Endothelial cell of umbilical vein (primary cell): ENCODE results near the gene KCNH8. TPM values are rescaled to one million over a fixed set of nuclear protein-coding genes. Genes with fewer than 3 reads are reported as not detected.

ENCODE experiments used
- BruUV-seq: library from RNA; stranded (reverse); fragments of 400-500 nt; replicated peaks from 2 replicates; lab custom pipeline; 2021; lab: Mats Ljungman, UMichigan
- CTCF ChIA-PET: fragments of 300-600, 350-600 bp; sonication (Branson Sonifier 250); formaldehyde crosslinking; loops from one replicate; lab custom pipeline; 2021; ENCODE audit warnings: antibody characterized with exemption, inconsistent platforms; lab: Charles Lee
- POLR2A ChIA-PET: fragments of 300-600, 350-600 bp; sonication (Branson Sonifier 250); formaldehyde crosslinking; loops from one replicate; lab custom pipeline; 2021; ENCODE audit warnings: antibody characterized with exemption, inconsistent platforms; lab: Charles Lee
- DNase-seq: peaks from one replicate; pipeline ENCODE4 v3.0.0-alpha.2; 2011; ENCODE audit warnings: low read depth, low spot score
- FAIRE-seq: peaks from 2 replicates; lab custom pipeline; 2011; peaks lifted over from hg19 to GRCh38; lab: Jason Lieb, UNC
- H2AFZ ChIP-seq: 2 replicates; pipeline ENCODE4 v1.6.0; 2012; ENCODE audit warnings: low read depth, low read length, control low read depth, inconsistent platforms
- H3K27ac ChIP-seq: 2 replicates; pipeline ENCODE4 v1.5.1; 2011; ENCODE audit warnings: low read depth, mild to moderate bottlenecking, control low read depth, low read length, moderate library complexity; ENCODE audit not compliant: insufficient read depth
- H3K27me3 ChIP-seq, 2 experiments: 2 replicates each; pipeline versions ENCODE4 v1.6.0 to v1.6.1; 2011; ENCODE audit warnings: low read length in 2 of 2, mixed read lengths in 1 of 2; ENCODE audit not compliant: control insufficient read depth in 2 of 2, insufficient read depth in 2 of 2
- H3K36me3 ChIP-seq, 2 experiments: 2 replicates in 1 of 2; 3 replicates in 1 of 2; pipeline ENCODE4 v1.5.1; 2011; ENCODE audit warnings: low read length in 2 of 2, mild to moderate bottlenecking in 1 of 2, moderate library complexity in 1 of 2; ENCODE audit not compliant: control insufficient read depth in 2 of 2, insufficient read depth in 2 of 2; ENCODE audit errors: extremely low read depth in 1 of 2
- H3K4me1 ChIP-seq: 3 replicates; pipeline ENCODE4 v1.5.1; 2011; ENCODE audit warnings: mild to moderate bottlenecking, low read length; ENCODE audit not compliant: control insufficient read depth, insufficient read depth; ENCODE audit errors: extremely low read depth
- H3K4me2 ChIP-seq: 2 replicates; pipeline ENCODE4 v1.6.1; 2011; ENCODE audit warnings: low read length, control low read depth, mixed read lengths; ENCODE audit not compliant: insufficient read depth
- H3K4me3 ChIP-seq, 3 experiments: fragments of 200-600 bp in 1 of 3; sonication (generic), shearing (Covaris generic) in 1 of 3; replicated peaks in 1 of 3; 2 replicates each; pipeline ENCODE4 v1.5.1; 2011 to 2016; ENCODE audit warnings: control low read depth in 3 of 3, low read length in 3 of 3, mild to moderate bottlenecking in 2 of 3, inconsistent platforms in 1 of 3, low read depth in 1 of 3, moderate library complexity in 1 of 3; ENCODE audit not compliant: insufficient read depth in 1 of 3
- H3K79me2 ChIP-seq: 2 replicates; pipeline ENCODE4 v1.6.0; 2012; ENCODE audit warnings: low read length, inconsistent platforms; ENCODE audit not compliant: control insufficient read depth, insufficient read depth
- H3K9ac ChIP-seq: replicated peaks from 2 replicates; pipeline ENCODE3; 2011; ENCODE audit warnings: low read length, control low read depth; ENCODE audit not compliant: insufficient read depth; ENCODE audit errors: extremely low read depth
- H3K9me1 ChIP-seq: replicated peaks from 3 replicates; pipeline ENCODE4 v1.6.0; 2011; ENCODE audit warnings: mild to moderate bottlenecking, low read length; ENCODE audit not compliant: control insufficient read depth, insufficient read depth; ENCODE audit errors: extremely low read depth
- H3K9me3 ChIP-seq: replicated peaks from 2 replicates; pipeline ENCODE4 v1.5.1; 2012; ENCODE audit warnings: low read length, inconsistent platforms; ENCODE audit not compliant: control insufficient read depth, insufficient read depth
- H4K20me1 ChIP-seq: replicated peaks from 2 replicates; pipeline ENCODE3; 2011; ENCODE audit warnings: mild to moderate bottlenecking, low read length; ENCODE audit not compliant: control insufficient read depth, insufficient read depth; ENCODE audit errors: extremely low read depth
- CTCF ChIP-seq, 2 donors: IDR thresholded peaks; 1 replicate in 1 of 2; 2 replicates in 1 of 2; pipeline ENCODE4 v1.5.1; 2011; ENCODE audit warnings: low read length in 2 of 2, mild to moderate bottlenecking in 2 of 2, moderate library complexity in 2 of 2, control low read depth in 1 of 2, inconsistent platforms in 1 of 2, low read depth in 1 of 2; ENCODE audit not compliant: insufficient read depth in 1 of 2; ENCODE audit errors: extremely low read depth in 1 of 2
- EZH2 ChIP-seq: IDR thresholded peaks from 2 replicates; pipeline ENCODE4 v1.6.1; 2012; ENCODE audit warnings: borderline replicate concordance, low read depth, mild to moderate bottlenecking, moderate library complexity, low read length, inconsistent platforms; ENCODE audit not compliant: severe bottlenecking
- FOS ChIP-seq: IDR thresholded peaks from 2 replicates; pipeline ENCODE4 v1.6.1; 2011; ENCODE audit warnings: mild to moderate bottlenecking, low read length, moderate library complexity, borderline replicate concordance; ENCODE audit not compliant: insufficient read depth
- GATA2 ChIP-seq: IDR thresholded peaks from 2 replicates; pipeline ENCODE4 v1.7.0; 2011; ENCODE audit warnings: low read depth, mild to moderate bottlenecking, moderate library complexity, mixed read lengths, low read length; ENCODE audit not compliant: insufficient read length, insufficient read depth
- MAX ChIP-seq: IDR thresholded peaks from 2 replicates; pipeline ENCODE4 v1.6.1; 2011; ENCODE audit not compliant: insufficient read depth, insufficient read length
- POLR2AphosphoS5 ChIP-seq: IDR thresholded peaks from 2 replicates; pipeline ENCODE4 v1.6.1; 2012; ENCODE audit warnings: low read depth, mild to moderate bottlenecking, control low read depth, low read length, moderate library complexity; ENCODE audit not compliant: insufficient read depth
- dilution Hi-C: fragments of 300-500 bp; cut with MboI; formaldehyde crosslinking; loops from one replicate; pipeline ENCODE4 v1.15.0; 2019; ENCODE audit warnings: low sequenced_read_pairs; ENCODE audit not compliant: extremely low pct_ligation_motif_present
- intact Hi-C: fragments of 100-400 bp; cut with micrococcal nuclease; formaldehyde crosslinking; loops from one replicate; pipeline ENCODE4 v1.10.0; 2022
- polyA plus RNA-seq, 4 experiments: library from polyadenylated mRNA; depleted of rRNA in 3 of 4; stranded (reverse) in 3 of 4; unstranded in 1 of 4; fragments of >200 nt; gene quantifications; 2 replicates each; pipeline versions ENCODE4 v1.2.1 to v1.2.3, GENCODE V29; 2011 to 2012; ENCODE audit warnings: missing spikeins in 1 of 4
- total RNA-seq: library from RNA; stranded (reverse); gene quantifications from 2 replicates; pipeline ENCODE4 v1.2.3, GENCODE V29; 2021

KCNH8 gene
- total and polyA plus RNA-seq, 2 donors (not counting 3 experiments of a cell fraction or from before 2014, with no cell fraction given): not detected

DNA sequence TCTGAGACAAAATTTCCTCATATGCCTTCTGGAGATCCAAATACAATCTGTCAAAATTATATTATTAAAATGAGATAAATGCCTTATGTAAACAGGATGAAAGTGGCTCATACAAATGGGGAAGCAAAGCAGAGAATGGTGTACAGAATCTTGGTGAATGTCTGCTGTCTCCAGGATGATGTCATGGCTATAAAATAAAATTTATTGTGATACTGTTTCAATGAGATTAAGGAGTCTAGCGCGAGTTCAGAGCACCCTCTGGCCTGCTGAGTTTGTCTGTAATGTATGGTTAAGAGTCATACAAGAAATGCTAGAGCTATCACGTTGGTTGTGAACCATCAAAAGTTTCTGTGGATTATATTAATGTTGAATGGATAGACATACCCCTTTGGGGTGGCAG, 426.0 kb downstream of the KCNH8 start:
- H3K79me2 ChIP-seq: no peaks in the 10 kb centered on the region
- H3K9me1 ChIP-seq: no peaks in the 10 kb centered on the region
- H3K4me3 ChIP-seq: no peak overlapping the region
- H4K20me1 ChIP-seq: no peaks in the 10 kb centered on the region
- ChIA-PET CTCF (no interaction called here), POLR2A (no interaction called here)
- BruUV-seq: no TSS peak
- dilution Hi-C loops (no loop called here), intact Hi-C loops (no loop called here)
- H3K4me1 ChIP-seq: no peaks in the 10 kb centered on the region
- H3K27me3 ChIP-seq: no peaks in the 10 kb centered on the region
- H3K36me3 ChIP-seq: no peaks in the 10 kb centered on the region
- H3K27ac ChIP-seq: no peak overlapping the region
- peaks cover 2% of the 10 kb centered on the region for H3K9me3 ChIP-seq
- no peak overlapping the region for H3K4me2 ChIP-seq
- FAIRE-seq (no peak), DNase-seq (no peak)
- TF ChIP-seq FOS (no peak), CTCF (IDR thresholded peaks at IDR 0.05; ENCODE audit: extremely low read depth in 1 of 2, insufficient read depth in 1 of 2, low read depth in 1 of 2, low read length in 2 of 2) (no peak), GATA2 (no peak), MAX (no peak), POLR2AphosphoS5 (no peak), EZH2 (no peak)
- H3K9ac ChIP-seq: no peak overlapping the region
- H2AFZ ChIP-seq: no peak overlapping the region
